Measurements from ENCODE around the gene ITIH3.

GRCh38 chr3:52843881-52844280, 49.3 kb downstream of the ITIH3 start:
- TF ChIP-seq, protein P1, sequence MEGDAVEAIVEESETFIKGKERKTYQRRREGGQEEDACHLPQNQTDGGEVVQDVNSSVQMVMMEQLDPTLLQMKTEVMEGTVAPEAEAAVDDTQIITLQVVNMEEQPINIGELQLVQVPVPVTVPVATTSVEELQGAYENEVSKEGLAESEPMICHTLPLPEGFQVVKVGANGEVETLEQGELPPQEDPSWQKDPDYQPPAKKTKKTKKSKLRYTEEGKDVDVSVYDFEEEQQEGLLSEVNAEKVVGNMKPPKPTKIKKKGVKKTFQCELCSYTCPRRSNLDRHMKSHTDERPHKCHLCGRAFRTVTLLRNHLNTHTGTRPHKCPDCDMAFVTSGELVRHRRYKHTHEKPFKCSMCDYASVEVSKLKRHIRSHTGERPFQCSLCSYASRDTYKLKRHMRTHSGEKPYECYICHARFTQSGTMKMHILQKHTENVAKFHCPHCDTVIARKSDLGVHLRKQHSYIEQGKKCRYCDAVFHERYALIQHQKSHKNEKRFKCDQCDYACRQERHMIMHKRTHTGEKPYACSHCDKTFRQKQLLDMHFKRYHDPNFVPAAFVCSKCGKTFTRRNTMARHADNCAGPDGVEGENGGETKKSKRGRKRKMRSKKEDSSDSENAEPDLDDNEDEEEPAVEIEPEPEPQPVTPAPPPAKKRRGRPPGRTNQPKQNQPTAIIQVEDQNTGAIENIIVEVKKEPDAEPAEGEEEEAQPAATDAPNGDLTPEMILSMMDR (IDR thresholded peaks at IDR 0.05) = no peak
- TF ChIP-seq POLR2AphosphoS5 (IDR thresholded peaks at IDR 0.05) = no peak
- no peak for TF ChIP-seq EP300 (IDR thresholded peaks at IDR 0.05)
